ENCODE results near the gene A3GALT2. TPM values are rescaled to one million over a fixed set of nuclear protein-coding genes. Genes with fewer than 3 reads are reported as not detected.
A peak's percentile ranks its signal among the peaks of the same experiment; 100 is the strongest.
"Not testable (repeated sequence)": the region's sequence is repeated elsewhere in the genome, so short reads cannot be mapped to it uniquely, and the experiment has no call there.

Gene A3GALT2
- total RNA-seq, 2 donors from 2014 or later, result 0.24 TPM; not detected in 1

- intact Hi-C loops (cut with DNase I), result no loop called here
- ATAC-seq (peak; percentile 26 to 42), DNase-seq (peak; percentile 70)
These were observed 20.2 kb downstream of the A3GALT2 start for GRCh38 chr1:33300673-33301072.

DNA sequence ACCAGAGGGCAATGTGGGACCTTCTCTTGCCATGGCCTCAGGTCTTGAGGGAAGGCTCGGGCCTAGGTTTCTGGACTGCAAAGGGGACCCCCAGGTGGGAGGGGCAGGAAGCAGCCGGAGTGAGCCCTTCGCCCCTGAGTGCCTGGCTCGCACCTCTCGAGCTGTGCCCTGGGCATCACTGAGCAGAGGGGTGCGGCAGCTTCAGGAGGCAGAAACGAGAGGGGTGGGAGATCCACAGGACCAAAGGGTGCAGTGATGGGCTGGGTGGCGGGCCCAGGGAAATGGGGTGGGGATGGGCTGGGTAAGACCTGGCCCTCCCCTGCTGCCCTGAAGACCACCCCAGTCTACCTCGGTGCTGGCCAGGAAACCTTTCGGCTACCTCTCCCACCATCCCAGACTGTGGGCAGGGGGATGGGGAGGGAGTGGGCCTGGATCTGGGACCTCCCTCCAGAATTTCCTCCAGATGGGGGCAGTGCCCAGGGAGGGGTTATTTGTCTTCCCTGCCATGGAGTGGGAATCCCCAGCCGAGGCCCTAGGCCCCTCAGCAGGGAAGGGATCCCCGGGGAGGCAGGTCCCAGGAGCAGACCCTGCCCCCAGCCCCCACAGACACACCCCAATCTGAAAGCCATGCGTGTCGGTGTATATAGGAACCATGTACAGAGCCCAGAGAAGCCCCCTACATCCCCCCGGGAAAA, 21.3 kb downstream of the A3GALT2 start:
- intact Hi-C loops (cut with DNase I), result loop anchor here (2.0 to 10.0 kb wide), 4 partner anchors 67 to 168 kb away; no protein-coding TSS in a partner anchor
- no peak for ATAC-seq
- no peak for DNase-seq

DNA sequence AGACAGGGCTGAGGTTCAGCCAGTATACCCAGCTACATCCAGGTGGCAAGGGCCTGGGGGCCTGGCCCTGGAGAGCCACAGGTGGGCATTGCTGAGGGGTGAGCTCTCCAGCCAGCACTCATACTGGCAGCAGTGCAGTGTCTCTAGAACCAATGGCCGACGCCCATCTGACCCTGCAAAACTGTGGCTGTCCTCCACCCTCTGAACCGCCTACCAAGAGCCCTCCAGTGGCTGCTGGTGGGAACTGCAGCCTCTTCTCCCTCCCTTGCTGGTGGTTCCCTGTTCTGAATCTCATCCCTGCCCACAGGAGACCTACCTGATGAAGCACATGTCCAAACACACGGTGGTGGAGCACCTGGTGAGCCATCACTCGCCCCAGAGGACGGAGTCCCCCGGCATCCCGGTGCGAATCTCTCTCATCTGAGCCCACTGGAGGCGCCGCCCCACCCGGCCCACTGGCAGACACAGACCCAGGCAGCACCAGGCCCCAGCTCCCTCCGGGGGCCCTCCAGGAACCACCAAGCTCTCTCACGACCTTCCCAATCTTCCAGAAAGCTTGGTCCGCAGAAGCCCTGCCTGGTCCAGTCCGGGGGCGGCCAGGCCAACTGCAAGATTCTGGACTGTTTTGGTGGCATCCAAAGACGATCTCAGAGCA, 22.1 kb downstream of the A3GALT2 start:
- ATAC-seq, result peak; percentile 60 to 65
- intact Hi-C loops (cut with DNase I), result loop anchor here (2.0 to 10.0 kb wide), 4 partner anchors 68 to 169 kb away; no protein-coding TSS in a partner anchor
- peak; percentile 81 for DNase-seq

GRCh38 chr1:33297911-33298622, 22.8 kb downstream of the A3GALT2 start:
- DNase-seq (no peak), ATAC-seq (no peak)
- intact Hi-C loops (cut with DNase I), result loop anchor here (2.0 to 10.0 kb wide), 4 partner anchors 69 to 169 kb away; no protein-coding TSS in a partner anchor

DNA sequence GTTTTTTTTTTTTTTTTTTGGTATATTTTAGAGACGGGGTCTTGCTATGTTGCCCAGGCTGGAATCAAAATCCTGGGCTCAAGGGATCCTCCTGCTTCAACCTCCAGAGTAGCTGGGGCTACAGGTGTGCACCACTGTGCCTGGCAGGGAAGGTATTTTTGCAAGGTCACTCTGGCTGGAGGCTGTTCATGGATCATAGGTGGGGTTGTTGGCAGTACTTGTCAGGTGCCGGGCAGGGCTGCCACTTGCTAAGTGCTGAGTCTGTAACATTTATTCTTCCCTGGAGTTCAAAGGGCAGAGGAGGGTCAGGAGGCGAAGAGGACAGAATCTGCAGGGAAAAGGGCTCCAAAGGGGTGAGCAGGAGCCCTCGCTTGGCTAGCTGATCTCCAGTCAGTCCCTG, 24.1 kb downstream of the A3GALT2 start:
- DNase-seq (no peak), ATAC-seq (no peak)
- intact Hi-C loops (cut with DNase I), result loop anchor here (5.0 to 10.0 kb wide), 3 partner anchors 70 to 170 kb away; no protein-coding TSS in a partner anchor

GRCh38 chr1:33296082-33296458, 24.8 kb downstream of the A3GALT2 start:
- intact Hi-C loops (cut with DNase I), result loop anchor here (5.0 to 10.0 kb wide), 3 partner anchors 71 to 171 kb away; no protein-coding TSS in a partner anchor
- ATAC-seq, result no peak
- no peak for DNase-seq

DNA sequence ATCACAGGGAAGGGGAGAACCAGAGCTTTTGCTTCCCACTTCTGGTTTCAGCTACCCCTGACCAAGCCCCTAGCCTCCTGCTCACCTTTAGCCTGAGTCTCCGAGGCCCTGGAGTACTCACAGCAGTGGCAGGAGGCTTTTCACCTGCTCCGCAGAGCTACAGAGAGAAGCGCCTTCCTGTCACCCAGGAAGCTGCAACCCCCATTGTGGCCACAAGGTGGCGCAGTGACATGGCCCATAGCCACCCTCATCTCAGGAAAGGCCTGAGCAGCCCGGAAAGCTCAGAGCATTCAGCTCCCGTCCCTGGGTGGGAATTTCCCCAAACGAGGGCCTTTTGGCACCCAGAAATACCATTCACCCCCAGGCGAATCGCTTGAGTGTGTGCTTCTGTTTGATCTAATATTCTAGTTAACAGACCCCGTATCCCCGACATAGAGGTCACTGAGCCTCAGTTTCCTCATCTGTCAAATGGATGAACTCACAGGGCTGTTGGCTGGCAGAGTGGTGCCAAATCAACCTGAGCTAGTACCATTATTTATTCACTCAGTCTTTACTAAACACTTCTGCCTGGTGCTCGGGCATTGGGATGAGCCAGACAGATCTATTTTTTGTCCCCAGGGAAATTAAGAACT, 25.3 kb downstream of the A3GALT2 start:
- intact Hi-C loops (cut with DNase I), result loop anchor here (5.0 to 10.0 kb wide), 3 partner anchors 72 to 172 kb away; no protein-coding TSS in a partner anchor
- DNase-seq (peak; percentile 83), ATAC-seq (peak; percentile 79 to 84)

GRCh38 chr1:33295023-33295422, 25.9 kb downstream of the A3GALT2 start:
- no peak for ATAC-seq
- no peak for DNase-seq

DNA sequence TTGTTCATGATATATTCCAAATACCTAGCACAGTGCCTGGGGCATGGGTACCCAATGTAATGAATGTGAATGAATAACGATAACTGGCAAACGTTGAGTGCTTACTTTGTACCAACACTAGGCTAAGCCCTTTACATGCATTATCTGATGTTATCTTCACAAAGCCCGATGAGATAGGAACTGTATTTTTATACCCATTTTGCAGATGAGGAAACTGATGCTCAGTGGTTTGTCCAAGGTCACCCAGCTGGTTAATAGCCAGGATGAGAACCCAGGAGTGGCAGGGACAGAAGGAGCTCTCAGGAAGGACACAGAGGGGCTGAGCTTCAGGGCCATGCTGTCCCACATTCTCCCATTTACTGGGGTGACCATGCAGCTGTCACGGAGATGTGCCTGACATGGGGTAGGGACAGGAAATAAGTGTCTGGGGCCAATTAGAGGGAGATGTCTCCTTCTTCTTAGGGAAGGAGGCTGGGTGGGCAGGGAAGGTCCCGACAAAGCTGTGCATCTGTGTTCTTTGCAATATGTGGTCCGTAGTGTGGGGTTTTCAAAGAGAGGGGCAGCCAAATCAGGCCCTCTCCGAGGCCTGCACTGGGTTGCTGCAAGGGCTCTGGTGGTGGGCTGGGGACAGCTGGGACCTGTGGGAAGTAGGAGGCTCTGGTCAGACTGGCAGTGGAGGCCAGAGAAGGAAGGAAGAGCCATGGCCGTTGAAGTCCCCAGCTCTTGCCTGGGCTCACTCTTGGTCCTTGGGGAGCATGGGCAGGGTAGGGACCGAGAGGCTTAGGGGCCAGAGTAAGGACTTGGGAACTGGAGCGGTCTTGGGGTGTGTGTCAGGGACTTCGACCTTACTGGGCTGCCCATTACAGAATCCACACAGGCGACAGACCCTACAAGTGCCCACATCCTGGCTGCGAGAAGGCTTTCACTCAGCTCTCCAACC, 26.6 kb downstream of the A3GALT2 start:
- intact Hi-C loops (cut with DNase I), result loop anchor here (5.0 to 10.0 kb wide), 5 partner anchors 72 to 318 kb away; no protein-coding TSS in a partner anchor
- ATAC-seq, result no peak
- no peak for DNase-seq

More at GRCh38 chr1:33295023-33295422, 25.9 kb downstream of the A3GALT2 start:
- intact Hi-C loops (cut with DNase I), result loop anchor here (5.0 to 10.0 kb wide), 3 partner anchors 72 to 172 kb away; no protein-coding TSS in a partner anchor

GRCh38 chr1:33292726-33293340, 28.1 kb downstream of the A3GALT2 start:
- intact Hi-C loops (cut with DNase I), result loop anchor here (5.0 to 10.0 kb wide), 3 partner anchors 71 to 319 kb away; no protein-coding TSS in a partner anchor
- no peak for DNase-seq
- ATAC-seq, result peak; percentile 11 to 31

DNA sequence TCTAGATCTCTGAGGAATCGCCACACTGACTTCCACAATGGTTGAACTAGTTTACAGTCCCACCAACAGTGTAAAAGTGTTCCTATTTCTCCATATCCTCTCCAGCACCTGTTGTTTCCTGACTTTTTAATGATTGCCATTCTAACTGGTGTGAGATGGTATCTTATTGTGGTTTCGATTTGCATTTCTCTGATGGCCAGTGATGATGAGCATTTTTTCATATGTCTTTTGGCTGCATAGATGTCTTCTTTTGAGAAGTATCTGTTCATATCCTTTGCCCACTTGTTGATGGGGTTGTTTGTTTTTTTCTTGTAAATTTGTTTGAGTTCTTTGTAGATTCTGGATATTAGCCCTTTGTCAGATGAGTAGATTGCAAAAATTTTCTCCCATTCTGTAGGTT, 30.3 kb downstream of the A3GALT2 start:
- intact Hi-C loops (cut with DNase I), result loop anchor here (5.0 to 10.0 kb wide), 3 partner anchors 68 to 322 kb away; no protein-coding TSS in a partner anchor
- ATAC-seq, DNase-seq: not testable (repeated sequence)

DNA sequence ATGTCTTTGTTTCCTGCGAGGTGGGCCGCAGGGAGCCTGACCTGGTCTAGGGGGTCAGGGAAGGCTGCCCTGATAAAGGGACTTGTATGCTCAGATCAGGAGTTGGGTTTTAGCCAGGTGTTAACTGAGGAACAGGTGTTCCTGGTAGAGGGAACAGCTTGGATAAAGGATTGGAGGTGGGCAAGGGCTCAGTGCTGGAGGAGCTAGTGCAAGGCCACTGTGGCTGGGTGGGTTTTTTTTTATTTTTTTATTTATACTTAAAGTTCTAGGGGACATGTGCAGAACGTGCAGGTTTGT, 31.1 kb downstream of the A3GALT2 start:
- DNase-seq (no peak), ATAC-seq (peak in 1 of 2 donors; percentile 20)
- intact Hi-C loops (cut with DNase I), result loop anchor here (5.0 to 10.0 kb wide), 3 partner anchors 68 to 322 kb away; no protein-coding TSS in a partner anchor

DNA sequence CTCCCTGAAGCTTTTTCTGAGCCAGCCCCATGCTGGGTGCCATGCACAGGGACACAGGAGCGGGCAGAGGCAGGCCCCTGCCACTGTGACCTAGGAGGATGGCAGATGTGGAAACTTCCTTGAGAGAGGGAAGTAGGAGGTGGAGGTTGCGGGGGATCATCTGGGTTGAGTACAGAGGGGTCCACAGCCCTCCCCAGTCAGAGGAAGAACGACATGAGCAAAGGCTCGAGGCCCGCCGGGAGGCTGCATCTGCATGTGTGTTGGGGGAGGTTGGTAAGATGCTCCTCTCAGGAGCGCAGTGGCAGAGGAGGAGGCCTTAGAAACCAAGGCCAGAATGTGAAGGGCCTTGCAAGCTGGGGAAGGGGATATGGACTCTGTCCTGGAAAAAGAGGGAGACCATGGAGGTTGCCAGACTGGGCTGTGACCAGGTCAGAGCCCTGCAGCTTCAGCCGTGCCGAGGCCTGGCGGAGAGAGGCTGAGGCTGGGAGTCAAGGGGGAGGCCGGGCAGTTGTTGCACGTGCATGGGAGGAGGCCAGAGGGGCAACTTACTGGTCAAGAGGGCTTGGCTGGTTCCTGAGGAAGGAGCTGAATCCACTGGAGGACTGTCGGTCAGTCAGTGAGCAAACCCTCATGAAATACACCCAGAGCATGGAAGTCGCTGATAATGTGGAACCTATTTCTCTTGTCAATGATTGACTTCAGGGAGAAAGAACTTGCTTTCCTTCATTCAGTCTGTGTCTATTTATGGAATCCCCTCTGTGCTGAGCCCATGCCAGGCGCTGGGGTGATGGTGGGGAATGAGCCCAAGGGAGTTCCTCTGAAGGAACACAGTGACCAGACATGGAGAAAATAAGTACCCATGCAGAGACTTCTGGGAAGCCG, 31.7 kb downstream of the A3GALT2 start:
- intact Hi-C loops (cut with DNase I), result no loop called here
- ATAC-seq (peak; percentile 23 to 27), DNase-seq (no peak)

DNA sequence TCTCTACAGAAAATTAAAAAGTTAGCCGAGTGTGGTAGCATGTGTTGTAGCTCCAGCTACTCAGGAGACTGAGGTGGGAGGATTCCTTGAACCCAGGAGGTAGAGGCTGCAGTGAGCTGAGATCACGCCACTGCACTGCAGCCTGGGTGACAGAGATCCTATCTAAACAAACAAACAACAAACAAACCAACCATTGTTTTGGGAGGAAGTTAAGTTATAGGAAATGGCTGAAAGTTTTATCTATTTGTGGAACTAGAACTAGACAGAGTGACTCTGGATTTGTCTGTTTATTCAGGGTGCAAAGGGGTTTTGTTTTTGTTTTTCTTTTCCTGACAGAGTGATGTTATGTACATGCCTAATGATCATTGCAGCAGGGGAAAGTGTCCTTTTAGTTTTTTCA, 33.6 kb downstream of the A3GALT2 start:
- ATAC-seq (no peak), DNase-seq (no peak)
- intact Hi-C loops (cut with DNase I), result no loop called here

DNA sequence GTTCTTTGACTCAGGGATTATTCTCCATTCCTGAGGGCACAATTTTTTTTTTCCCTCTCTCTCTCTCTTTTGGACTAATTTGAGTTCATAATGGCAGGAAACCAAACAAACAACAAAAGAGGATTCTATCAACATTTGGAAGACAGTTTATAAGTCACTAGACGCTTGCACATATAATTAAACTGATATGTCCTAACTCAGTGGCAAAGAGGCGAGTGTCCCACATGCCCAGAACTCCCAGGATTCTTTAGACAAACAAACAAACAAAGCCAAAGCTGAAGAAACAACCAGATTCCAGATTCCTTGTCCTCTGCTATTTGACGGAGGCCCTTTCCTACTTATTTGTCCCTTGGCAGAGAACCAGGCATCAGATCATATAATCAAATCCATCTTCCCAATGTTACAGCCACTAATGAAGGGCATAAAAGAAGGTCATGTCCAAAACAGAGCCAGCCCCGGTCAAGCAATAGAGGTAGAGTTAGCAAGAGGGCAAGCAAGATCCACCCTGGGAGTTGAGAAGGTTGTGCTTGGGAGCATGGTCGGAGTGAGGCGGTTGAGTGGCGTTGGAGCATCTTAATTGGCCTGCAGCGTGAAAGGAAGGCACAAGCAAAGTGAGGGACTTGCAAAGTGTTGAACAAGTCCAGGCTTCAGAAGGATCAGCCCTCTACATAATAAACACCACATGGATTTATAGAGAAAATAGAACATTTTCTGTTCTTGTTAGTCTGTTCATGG, 34.3 kb downstream of the A3GALT2 start:
- ATAC-seq, result no peak

DNA sequence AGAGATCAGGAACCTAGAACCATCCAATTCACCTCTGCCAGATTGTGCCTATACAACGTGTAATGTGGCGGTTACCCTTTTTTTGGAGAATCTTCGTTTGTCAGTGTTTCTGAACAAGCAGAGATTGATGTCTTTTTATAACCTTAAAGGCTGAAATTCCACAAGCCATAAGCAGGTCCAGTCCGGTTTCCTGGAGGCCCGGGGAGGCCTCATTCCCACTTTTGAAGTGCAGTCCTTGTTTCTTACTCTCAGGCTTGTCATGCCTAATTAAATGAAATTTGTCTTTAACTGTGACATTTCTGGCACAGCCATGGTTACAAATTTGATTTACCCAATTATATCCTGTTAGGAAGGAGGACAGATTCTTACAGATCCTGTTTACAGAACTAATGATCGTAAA, 36.8 kb downstream of the A3GALT2 start:
- intact Hi-C loops (cut with DNase I), result no loop called here
- no peak for DNase-seq
- no peak for ATAC-seq

More for the DNA sequence above, 34.3 kb downstream of the A3GALT2 start:
- no peak for DNase-seq
- intact Hi-C loops (cut with DNase I), result no loop called here
